Measurements from ENCODE around the gene LMO1. TPM values are rescaled to one million over a fixed set of nuclear protein-coding genes. Genes with fewer than 3 reads are reported as not detected.

LMO1 gene
- total RNA-seq, 1 donor from 2014 or later: 0.62 TPM

DNA sequence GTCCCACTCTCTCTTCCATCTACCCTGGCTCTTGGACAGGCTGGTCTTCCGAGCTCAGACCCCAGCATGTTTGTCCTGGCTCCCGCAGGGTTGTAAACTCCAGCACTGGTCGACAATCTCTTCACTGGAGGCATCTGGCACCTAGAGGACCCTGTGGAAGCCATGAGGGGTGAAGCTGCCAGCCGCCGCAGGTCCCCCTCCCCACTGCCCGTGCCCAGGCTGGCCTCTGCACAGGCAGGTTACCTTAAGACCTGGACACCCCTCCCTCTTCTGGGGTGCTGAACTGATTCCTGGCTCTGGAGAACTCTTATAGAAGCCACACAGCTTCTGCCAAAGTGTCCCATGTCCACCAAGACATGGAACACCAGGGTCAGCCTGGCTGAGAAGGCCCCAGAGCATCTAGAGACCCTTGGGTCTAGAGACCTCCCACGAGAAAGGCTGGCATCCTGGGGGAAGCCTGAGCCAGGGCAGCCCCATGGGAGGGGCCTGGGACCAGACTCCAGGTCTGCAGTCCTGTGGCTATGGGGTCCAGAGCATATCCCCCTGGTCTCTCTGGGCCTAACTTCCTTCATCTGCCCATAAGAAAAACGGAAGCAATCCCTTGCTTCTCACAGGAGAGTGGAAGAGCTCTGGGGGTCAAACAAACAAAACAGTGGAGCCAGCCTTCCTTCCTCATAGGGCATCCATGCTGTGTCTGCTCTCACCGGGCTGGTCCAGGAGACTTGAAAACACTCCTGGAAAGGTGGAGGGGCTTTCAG, 30.6 kb downstream of the LMO1 start:
- DNase-seq (ENCODE audit: low spot score): no peak
- intact Hi-C loops (cut with DNase I): no loop called here
- no peak for ATAC-seq

- intact Hi-C loops (cut with DNase I): no loop called here
- DNase-seq (ENCODE audit: low spot score) (no peak), ATAC-seq (no peak)
Measured at GRCh38 chr11:8232414-8232813, 31.3 kb downstream of the LMO1 start.

- ATAC-seq: no peak
- no peak for DNase-seq (ENCODE audit: low spot score)
- intact Hi-C loops (cut with DNase I): no loop called here
Measured at GRCh38 chr11:8231979-8232378, 31.7 kb downstream of the LMO1 start.

DNA sequence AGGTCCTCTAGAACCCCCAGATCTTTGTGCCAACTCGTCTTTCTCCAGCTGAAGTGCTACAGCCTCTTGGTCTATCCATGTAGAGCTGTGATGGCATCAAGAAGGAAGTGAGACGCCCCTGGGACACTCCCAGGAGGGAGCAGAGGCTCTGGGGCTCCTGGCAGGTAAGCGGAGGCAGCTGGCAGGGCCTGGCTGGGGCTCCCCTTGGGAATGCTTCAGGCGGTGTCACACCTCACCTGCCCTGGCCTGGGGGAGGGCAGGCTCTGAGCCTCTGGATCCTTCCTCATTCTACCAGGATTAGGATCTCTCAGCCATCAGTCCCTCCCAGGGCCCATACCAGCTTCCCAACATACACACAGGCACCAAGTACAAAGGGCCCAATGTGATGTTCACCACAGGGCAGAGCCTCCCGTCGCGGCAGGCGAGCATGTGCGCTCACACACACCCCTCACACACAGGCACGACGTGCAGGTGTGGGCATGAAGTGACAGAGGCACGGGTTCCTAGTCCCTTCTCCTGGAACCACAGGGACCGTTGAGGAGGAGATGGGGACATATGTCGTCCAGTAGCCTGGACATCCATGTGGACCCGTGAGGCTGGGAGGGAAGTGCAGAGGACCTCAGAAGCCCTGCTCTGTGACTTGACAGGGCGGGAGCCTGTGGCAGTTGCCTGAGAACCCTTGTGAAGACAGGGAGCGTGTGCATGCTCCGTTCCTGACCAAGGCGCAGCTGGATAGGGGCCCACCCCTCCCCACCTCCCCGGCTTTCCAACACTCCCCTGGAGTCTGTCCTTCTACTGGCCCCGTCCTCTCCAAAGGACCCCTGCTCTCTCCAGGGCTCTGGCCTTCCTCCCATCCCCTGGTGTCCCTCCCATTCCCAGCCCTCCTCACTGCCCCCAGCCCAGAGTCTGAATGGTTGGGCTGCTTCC, 32.5 kb downstream of the LMO1 start:
- DNase-seq (ENCODE audit: low spot score): no peak
- intact Hi-C loops (cut with DNase I): no loop called here
- ATAC-seq: no peak

DNA sequence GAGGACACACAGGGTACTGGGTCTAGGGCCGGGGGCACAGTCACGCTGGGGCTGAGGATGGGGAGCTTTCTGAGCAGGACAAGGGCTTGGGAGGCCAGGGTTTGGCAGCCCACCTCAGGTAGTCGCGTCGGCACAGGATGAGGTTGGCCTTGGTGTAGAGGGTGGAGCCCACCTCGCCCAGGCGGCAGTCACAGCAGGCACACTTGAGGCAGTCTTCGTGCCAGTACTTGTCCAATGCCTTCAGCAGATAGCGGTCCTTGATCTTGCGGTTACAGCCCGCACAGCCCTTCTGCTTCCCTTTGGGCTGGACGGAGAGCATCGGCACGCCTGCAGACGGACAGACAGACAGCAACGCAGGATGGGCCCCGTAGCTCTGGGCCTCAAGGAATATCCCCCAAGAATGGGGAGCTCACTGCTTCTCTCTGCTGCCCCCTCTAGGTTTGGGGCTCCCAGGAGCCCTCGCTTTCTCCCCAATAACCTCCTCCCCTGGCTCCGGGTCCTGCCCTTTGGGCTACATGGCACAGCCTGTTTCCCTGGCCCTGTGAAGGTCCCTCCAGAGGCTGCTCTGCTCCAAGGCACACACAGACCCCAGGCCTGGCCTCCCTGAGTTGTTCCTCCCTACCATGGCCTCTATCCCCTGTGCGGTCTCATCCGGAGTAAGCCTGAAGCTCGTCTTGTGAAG, 33.4 kb downstream of the LMO1 start:
- intact Hi-C loops (cut with DNase I): no loop called here

GRCh38 chr11:8229299-8230177, 34.1 kb downstream of the LMO1 start:
- DNase-seq (ENCODE audit: low spot score): no peak
- ATAC-seq: no peak
- intact Hi-C loops (cut with DNase I): loop anchor here (10.0 kb wide), 1 partner anchor 335 kb away; no protein-coding TSS in a partner anchor

More for the DNA sequence above, 33.4 kb downstream of the LMO1 start:
- no peak for ATAC-seq
- DNase-seq (ENCODE audit: low spot score): no peak

DNA sequence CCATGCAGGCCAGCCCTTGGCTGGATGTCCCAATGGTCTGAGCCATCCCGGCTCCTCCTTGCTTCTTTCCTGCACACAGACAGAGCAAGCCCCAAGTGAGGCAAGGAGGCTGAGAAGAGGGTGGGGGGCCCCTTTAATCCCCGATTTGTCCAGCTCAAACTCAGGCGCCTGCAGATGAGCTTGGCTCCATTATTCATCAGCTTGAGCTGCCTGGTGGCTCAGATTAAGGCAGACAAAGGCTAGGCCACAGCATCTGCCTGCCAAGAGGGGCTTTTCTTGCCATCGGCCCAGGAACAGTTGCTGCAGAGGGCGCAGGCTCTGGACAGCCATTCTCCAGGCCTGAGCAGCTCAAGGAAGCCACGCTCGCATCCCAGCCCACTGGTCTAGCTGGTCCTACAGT, 35.4 kb downstream of the LMO1 start:
- ATAC-seq (no peak), DNase-seq (ENCODE audit: low spot score) (no peak)
- intact Hi-C loops (cut with DNase I): loop anchor here (10.0 kb wide), 1 partner anchor 337 kb away; no protein-coding TSS in a partner anchor

- DNase-seq (ENCODE audit: low spot score) (no peak), ATAC-seq (no peak)
- intact Hi-C loops (cut with DNase I): loop anchor here (10.0 kb wide), 1 partner anchor 337 kb away; no protein-coding TSS in a partner anchor
Measured at GRCh38 chr11:8227156-8228152, 36.2 kb downstream of the LMO1 start.

DNA sequence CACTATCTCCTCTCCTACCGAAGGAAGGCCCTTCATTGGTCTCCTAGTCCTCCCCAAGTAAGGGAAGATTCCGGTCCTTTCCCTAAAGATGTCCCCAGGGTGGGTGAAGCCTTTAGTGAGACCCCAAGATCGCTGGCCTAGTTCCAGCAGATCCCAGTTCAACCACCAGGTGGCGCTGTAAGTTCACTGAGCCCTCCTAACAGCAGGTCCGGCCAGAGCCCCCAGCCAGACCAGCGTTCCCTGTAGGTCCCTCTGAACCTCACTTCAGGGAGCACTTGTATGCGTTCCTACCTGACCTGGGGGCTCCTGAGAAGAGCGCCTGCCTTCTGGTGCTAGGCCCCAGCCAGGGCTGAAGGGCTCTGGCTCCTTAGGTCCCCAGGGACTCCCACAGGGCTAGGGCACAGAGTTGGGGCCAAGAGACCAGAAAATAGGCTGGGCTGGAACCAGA, 38.1 kb downstream of the LMO1 start:
- DNase-seq (ENCODE audit: low spot score) (peak; percentile 87), ATAC-seq (peak; percentile 74)
- intact Hi-C loops (cut with DNase I): loop anchor here (10.0 kb wide), 1 partner anchor 339 kb away; no protein-coding TSS in a partner anchor

DNA sequence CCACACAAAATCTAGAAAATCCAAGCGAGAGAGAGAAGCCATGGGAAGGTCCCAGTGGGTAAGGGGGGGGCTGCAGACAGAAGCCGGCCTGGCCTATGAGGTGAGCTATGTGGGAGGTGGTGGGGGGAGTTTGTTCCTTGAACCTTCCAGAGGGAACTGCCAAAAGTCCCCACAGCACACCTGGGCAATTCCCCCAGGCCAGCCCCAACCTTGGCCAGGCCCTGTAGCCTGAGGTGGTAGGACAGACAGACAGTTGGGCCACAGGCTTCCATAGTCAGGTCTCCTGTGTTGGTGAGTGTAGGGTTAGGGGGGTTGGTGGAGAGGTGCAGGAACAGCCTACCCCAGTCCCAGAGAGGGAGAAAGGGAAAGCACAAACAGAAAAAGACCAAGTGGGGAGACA, 39.0 kb downstream of the LMO1 start:
- DNase-seq (ENCODE audit: low spot score): no peak
- no peak for ATAC-seq
- intact Hi-C loops (cut with DNase I): loop anchor here (10.0 kb wide), 1 partner anchor 340 kb away; no protein-coding TSS in a partner anchor

DNA sequence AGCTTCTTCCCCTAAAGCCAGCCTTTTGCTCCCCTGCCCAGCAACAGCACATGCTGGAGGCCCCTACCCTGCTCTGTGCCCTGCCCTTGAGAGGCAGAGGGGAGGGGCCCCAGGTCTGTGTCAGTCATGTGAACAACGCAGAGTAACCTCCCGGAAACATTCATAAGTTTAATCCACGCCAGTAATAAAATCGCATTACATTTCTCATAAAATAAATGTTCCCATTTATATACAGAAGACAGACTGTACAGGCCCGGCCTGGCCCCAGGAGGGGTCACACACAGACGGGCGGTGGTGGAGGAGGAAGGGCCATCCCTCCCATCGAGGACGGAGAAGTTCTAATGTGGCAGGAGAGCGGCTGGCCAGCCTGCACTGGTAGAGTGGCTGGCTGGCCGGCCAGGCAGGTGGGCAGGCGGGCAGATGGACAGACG, 39.5 kb downstream of the LMO1 start:
- intact Hi-C loops (cut with DNase I): loop anchor here (10.0 kb wide), 1 partner anchor 341 kb away; no protein-coding TSS in a partner anchor
- no peak for DNase-seq (ENCODE audit: low spot score)
- no peak for ATAC-seq

- DNase-seq (ENCODE audit: low spot score): no peak
- no peak for ATAC-seq
- intact Hi-C loops (cut with DNase I): loop anchor here (10.0 kb wide), 1 partner anchor 341 kb away; no protein-coding TSS in a partner anchor
Measured at GRCh38 chr11:8223513-8223900, 40.2 kb downstream of the LMO1 start.

GRCh38 chr11:8222820-8223512, 40.7 kb downstream of the LMO1 start:
- intact Hi-C loops (cut with DNase I): loop anchor here (10.0 kb wide), 1 partner anchor 342 kb away; no protein-coding TSS in a partner anchor
- ATAC-seq (no peak), DNase-seq (ENCODE audit: low spot score) (no peak)

GRCh38 chr11:8221917-8222495, 41.7 kb downstream of the LMO1 start:
- DNase-seq (ENCODE audit: low spot score) (no peak), ATAC-seq (no peak)
- intact Hi-C loops (cut with DNase I): loop anchor here (10.0 kb wide), 1 partner anchor 343 kb away; no protein-coding TSS in a partner anchor

DNA sequence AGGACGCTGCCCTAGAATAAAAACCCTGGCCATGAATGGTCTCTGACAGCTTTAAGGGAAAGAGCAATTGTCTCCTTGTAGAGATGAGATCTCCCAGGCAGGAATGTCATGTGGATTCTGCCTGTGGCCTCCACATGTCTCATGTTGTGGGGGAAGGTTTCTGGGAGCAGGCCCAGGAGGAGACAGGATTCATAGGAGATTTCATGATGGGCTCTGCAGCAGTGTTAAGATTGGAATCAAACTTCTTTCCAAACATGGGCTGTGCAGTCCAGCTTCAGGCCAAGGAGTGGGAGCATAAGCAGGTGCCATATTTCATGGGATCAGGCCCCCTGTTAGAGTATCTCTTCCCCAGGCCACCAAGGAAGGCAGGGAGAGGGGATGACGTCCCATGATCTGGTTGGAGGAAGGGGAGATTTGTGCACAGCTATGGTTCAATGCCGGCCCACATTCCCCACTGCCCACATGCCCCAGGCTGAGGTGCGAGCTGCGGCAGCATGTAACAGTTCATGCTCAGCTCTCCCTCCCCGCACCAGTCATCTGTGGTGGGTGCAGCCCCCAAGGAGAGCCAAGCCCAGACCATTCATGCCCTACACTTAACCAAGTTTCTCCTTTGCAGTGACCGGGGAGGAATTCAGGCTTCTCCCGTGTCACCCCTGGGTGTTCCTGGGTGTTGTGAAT, 42.5 kb downstream of the LMO1 start:
- intact Hi-C loops (cut with DNase I): loop anchor here (10.0 kb wide), 1 partner anchor 344 kb away; no protein-coding TSS in a partner anchor
- DNase-seq (ENCODE audit: low spot score) (no peak), ATAC-seq (no peak)

Measured in sciatic nerve (tissue), 2 donors.